Measurements from ENCODE around the gene SLC1A4.

- TF ChIP-seq CTCF (IDR thresholded peaks at IDR 0.05) (peak; percentile 50), ZFX (IDR thresholded peaks at IDR 0.05; ENCODE audit: borderline replicate concordance) (no peak)
Observed at GRCh38 chr2:64988420-64989125, 626 bp upstream of the SLC1A4 start.
